Stimulated activated naive CD8-positive, alpha-beta T cell treated with anti-CD3 and anti-CD28 coated beads, Interleukin-15, Interleukin-2, amounts not matched to agents 100 ng/mL and 50 ng/mL, for 24 hours (primary cell): ENCODE measurements around the gene STK11IP.

Source experiments
- H3K27ac Mint-ChIP-seq: one replicate; pipeline ENCODE4 v1.8.0; 2021; ENCODE audit warnings: mild to moderate bottlenecking, mixed read lengths
- H3K27me3 Mint-ChIP-seq: one replicate; pipeline ENCODE4 v1.8.0; 2021; ENCODE audit warnings: mixed read lengths
- H3K36me3 Mint-ChIP-seq: one replicate; pipeline ENCODE4 v1.8.0; 2021; ENCODE audit warnings: low read depth, mixed read lengths
- H3K4me1 Mint-ChIP-seq: one replicate; pipeline ENCODE4 v1.8.0; 2021; ENCODE audit warnings: low read depth, mixed read lengths
- H3K4me3 Mint-ChIP-seq: one replicate; pipeline ENCODE4 v1.8.0; 2021; ENCODE audit warnings: mild to moderate bottlenecking, mixed read lengths
- H3K9me3 Mint-ChIP-seq: one replicate; pipeline ENCODE4 v1.8.0; 2021; ENCODE audit warnings: mixed read lengths

The STK11IP gene

DNA sequence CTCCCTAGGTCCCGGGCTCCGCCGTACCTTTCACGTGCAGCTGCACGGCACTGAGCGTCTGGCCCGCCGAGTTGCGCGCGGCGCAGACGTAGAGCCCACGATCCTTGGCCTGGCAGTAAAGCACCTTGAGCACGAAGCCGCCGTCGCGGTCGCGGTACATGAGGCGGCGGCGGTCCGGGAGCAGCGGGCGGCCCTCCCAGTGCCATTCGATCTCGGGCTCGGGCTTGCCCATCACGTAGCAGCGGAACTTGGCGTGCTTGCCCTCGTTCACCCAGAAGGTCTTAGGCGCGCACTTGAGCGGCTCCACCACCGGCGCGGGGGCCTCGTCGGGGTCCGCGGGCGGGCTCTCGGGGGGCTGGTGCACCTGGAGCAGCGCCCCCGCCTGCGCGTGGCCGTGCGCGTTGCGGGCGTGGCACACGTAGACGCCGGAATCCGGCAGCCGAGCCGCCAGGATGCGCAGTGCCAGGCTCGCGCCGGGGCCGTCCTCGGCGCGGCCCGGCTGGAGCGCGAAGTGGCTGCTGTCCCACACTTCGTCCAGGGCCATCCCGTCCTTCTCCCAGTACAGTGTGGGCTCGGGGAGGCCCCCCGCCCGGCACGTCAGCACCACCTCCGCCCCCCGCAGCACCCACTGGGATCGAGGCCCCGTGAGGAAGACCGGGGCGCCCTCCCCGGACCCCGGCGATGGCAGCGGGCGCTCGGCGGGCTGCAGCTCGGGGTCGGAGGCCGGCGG, 27.3 kb upstream of the STK11IP start:
- H3K27me3 Mint-ChIP-seq, result peaks cover 37% of the 10 kb centered on the region
- H3K9me3 Mint-ChIP-seq, result no peaks in the 10 kb centered on the region
- no peaks in the 10 kb centered on the region for H3K36me3 Mint-ChIP-seq
- no peaks in the 10 kb centered on the region for H3K4me1 Mint-ChIP-seq
- H3K27ac Mint-ChIP-seq, result no peak overlapping the region
- H3K4me3 Mint-ChIP-seq, result peak overlapping the region; percentile 55

DNA sequence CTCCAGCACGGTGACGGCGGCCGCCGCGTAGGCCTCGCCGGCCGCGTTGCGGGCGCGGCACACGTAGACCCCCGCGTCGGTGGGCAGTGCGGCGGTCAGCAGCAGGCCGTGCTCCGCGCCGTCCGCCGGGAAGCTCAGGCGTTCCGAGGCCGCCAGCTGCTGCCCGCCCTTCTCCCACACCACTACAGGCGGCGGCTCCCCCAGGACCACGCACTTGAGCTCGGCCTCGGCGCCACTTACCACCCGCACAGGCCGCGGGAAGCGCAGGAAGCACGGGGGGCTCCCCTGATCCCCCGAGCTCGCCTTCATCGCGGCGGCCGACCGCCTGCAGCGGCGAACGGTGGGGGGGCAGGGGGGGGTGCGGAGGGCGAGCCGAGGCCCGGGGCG, 26.7 kb upstream of the STK11IP start:
- Mint-ChIP-seq H3K27me3 (peaks cover 43% of the 10 kb centered on the region), H3K9me3 (no peaks in the 10 kb centered on the region), H3K4me1 (no peaks in the 10 kb centered on the region), H3K36me3 (no peaks in the 10 kb centered on the region), H3K4me3 (no peak overlapping the region), H3K27ac (no peak overlapping the region)

DNA sequence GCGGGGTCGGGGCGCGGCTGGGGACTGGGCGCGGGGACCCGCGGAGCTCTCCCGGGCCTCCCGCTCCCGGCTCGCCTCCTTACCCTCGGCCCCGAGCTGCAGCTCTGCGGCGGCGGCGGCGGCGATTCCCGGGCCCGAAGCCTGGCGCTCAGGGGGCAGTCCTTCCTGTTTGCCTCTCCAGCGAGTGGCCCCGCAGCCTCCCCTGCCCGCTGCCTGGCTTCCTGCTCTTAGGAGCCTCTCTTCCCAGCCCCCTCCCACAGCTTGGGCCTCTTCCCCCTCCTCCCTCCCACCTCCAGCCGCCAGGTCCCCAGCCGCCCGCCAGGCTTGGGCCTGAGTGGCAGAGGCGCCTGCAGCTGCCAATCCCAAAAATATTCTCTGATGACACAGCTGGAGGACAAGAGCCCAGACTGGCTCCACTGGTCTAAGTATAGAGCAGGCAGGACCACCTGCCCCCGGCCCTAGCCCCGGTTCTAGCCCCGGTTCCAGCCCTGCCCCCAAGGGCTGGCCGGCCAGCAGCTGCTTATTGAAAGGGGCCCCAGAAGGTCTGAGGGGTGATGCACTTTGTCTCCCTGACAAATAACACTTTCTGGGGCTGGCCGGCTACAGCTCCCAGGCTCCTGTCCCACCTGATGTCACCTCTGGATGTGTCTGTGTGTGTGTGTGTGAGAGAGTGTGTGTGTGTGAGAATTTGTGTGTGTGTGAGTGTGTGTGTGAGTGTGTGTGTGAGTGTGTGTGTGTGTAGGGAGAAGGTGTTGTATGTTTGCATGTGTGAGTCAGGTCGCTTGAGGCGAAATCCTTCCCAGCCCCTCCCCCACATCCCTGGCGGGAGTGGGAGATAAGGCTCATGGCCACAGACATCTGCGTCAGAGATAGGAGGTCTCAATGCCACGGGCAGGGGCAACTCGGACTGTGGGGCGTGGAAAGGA, 26.1 kb upstream of the STK11IP start, which contains the start of gene OBSL1:
OBSL1 (minus strand) TSS at position 229 of the 926 bp plus-strand sequence. CDS start 307 bp downstream, outside the sequence.
- Mint-ChIP-seq H3K4me3 (peak within 1 kb of the TSS; percentile 26), H3K4me1 (no peaks in the 10 kb centered on the region), H3K27me3 (peaks cover 45% of the 10 kb centered on the region), H3K27ac (no peak within 1 kb of the TSS), H3K9me3 (no peaks in the 10 kb centered on the region), H3K36me3 (no peaks in the 10 kb centered on the region)

DNA sequence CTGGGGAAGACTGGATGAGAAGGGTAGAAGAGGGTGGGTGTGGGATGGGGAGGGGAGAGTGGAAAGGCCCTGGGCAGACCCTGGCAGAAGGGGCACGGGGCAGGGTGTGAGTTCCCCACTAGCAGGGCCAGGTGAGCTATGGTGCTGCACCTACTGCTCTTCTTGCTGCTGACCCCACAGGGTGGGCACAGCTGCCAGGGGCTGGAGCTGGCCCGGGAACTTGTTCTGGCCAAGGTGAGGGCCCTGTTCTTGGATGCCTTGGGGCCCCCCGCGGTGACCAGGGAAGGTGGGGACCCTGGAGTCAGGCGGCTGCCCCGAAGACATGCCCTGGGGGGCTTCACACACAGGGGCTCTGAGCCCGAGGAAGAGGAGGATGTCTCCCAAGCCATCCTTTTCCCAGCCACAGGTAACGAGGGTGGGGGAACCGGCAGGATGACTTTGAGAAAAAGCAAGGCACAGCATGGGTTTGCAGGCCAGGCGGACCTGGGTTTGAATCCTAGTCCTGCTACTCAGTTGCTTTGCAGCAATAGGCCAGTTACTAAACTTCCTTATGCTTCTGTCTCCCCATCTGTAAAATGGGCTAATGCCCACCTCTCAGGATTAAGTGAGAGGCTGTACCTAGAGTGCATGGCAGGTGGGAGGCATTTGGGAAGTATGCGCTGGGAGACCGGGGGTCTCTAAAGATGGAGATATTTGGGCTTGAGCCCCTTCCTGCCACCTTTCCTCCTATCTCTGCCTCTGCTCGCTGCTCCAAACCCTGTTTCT, 25.2 kb upstream of the STK11IP start, which contains the start of gene INHA:
INHA (plus strand) TSS at position 74 of the 765 bp plus-strand sequence; CDS start at position 139, 65 bp downstream.
- peak within 1 kb of the TSS; percentile 26 for H3K4me3 Mint-ChIP-seq
- H3K4me1 Mint-ChIP-seq, result no peaks in the 10 kb centered on the region
- H3K9me3 Mint-ChIP-seq, result no peaks in the 10 kb centered on the region
- H3K36me3 Mint-ChIP-seq, result no peaks in the 10 kb centered on the region
- no peak within 1 kb of the TSS for H3K27ac Mint-ChIP-seq
- H3K27me3 Mint-ChIP-seq, result peaks cover 45% of the 10 kb centered on the region

DNA sequence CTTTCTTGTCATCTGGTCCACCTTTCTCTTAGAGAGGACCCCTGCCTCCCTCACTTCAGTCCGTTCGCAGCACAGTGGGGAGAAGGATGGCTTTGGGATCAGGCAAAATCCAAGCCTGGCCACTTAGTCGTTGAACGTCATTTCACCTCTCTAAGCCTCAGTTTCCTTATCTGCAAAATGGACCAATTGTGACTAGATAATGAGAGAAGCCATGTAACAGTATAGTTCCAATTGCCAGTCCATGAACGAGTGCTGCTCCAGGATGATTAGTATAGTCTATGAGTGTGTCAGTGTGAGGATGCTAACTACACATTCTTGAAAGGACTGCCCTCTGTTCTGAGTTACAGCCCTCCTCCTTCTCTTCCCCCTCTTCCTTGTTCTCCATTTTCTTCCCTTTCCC, 24.5 kb upstream of the STK11IP start:
- no peak overlapping the region for H3K27ac Mint-ChIP-seq
- H3K9me3 Mint-ChIP-seq, result no peaks in the 10 kb centered on the region
- peaks cover 43% of the 10 kb centered on the region for H3K27me3 Mint-ChIP-seq
- H3K4me3 Mint-ChIP-seq, result no peak overlapping the region
- H3K4me1 Mint-ChIP-seq, result no peaks in the 10 kb centered on the region
- no peaks in the 10 kb centered on the region for H3K36me3 Mint-ChIP-seq

DNA sequence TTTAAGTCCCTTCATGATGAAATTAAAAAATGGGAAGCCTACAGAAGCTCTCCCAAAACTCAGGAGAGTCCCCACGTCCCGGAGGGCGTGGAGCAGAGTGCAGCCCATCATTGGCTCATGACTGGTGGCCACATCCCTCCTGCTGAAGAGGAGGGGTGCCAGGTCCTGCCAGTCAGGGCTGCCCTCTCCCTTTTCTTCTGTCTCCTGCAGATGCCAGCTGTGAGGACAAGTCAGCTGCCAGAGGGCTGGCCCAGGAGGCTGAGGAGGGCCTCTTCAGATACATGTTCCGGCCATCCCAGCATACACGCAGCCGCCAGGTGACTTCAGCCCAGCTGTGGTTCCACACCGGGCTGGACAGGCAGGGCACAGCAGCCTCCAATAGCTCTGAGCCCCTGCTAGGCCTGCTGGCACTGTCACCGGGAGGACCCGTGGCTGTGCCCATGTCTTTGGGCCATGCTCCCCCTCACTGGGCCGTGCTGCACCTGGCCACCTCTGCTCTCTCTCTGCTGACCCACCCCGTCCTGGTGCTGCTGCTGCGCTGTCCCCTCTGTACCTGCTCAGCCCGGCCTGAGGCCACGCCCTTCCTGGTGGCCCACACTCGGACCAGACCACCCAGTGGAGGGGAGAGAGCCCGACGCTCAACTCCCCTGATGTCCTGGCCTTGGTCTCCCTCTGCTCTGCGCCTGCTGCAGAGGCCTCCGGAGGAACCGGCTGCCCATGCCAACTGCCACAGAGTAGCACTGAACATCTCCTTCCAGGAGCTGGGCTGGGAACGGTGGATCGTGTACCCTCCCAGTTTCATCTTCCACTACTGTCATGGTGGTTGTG, 23.0 kb upstream of the STK11IP start:
- H3K4me3 Mint-ChIP-seq, result no peak overlapping the region
- H3K9me3 Mint-ChIP-seq, result no peaks in the 10 kb centered on the region
- H3K27me3 Mint-ChIP-seq, result peaks cover 37% of the 10 kb centered on the region
- no peaks in the 10 kb centered on the region for H3K36me3 Mint-ChIP-seq
- H3K4me1 Mint-ChIP-seq, result no peaks in the 10 kb centered on the region
- no peak overlapping the region for H3K27ac Mint-ChIP-seq

DNA sequence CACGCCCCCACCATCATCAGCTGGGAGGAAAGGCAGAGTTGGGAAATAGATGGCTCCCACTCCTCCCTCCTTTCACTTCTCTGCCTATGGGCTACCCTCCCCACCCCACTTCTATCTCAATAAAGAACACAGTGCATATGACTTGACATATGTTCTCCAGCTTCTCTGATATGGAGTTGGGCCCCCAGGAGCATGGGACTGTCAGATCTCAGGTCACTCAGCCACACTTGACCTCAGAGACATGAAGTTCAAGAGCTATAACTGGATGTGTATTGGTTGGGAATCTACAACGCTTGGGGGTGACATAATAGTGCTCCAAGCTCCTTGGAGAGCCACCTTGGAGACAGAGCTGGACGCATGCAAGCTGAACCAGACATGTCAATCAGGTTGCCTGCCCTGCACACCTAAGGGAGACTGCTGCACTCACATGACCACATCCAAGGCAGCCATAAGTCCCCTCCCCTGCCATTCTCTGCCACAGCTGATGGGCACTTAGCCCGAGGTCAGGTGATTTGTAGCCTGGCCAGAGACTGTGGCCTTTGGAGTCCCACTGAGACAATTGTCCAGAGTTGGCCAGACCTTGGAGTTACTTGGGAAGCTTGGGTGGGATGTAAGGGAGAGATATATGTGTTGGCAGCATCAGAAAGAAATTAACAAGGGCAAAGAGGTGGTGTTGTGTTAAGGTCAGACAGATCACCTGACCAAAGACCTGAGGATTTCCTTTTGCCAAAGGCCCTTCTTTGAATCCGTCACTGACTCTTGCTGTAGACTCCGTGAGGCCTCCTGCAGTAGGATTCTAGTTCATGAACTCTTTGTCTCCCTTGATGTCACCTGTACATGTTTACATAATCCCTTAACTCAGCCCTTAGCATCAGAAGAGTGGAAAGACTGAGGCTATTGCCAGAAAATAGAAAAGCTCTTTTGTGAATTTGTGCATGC, 21.8 kb upstream of the STK11IP start:
- no peak overlapping the region for H3K27ac Mint-ChIP-seq
- no peaks in the 10 kb centered on the region for H3K36me3 Mint-ChIP-seq
- H3K4me3 Mint-ChIP-seq, result no peak overlapping the region
- H3K27me3 Mint-ChIP-seq, result peaks cover 32% of the 10 kb centered on the region
- H3K4me1 Mint-ChIP-seq, result no peaks in the 10 kb centered on the region
- no peaks in the 10 kb centered on the region for H3K9me3 Mint-ChIP-seq

DNA sequence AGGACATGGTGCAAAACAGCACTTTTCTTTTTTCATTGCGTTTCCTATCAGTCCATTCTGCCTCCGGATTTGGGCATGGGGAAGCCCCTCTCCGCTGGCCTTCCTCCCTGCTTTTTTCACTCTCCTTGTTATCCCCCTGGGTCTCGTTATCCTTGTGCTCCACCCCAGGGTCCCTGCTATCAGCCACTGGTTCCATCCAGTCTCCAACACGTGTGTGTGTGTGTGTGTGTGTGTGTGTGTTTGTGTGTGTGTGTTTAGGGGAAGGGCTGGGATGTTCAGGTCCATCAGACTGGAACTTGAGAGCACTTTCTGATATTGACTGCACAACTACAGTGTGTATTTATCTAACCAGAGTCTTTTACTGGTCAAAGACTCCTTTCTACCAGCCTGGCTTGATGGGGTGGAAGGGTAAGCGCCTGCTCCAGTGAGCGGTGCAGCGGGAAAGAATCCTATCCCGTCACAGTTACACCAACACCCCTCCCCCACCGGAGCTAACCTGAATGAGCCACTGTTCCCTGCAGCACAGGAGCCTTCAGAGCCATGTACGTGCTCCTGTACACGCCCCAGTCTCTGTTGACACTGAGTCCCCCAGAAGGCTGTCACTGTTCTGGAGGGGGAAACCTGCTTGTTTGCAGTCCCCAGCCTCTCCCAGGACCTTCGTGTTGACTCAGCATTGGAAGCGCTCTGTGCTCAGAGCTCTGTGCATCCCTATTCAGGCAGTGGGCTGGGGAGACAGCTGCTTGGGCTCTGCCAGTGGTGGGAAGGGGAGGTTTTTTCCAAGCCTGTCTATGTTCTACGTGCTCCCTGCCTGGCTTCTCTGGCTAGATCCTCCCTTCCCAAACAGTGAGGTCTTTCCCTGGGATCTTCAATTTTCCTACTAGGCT, 20.9 kb upstream of the STK11IP start:
- Mint-ChIP-seq H3K27ac (no peak overlapping the region), H3K4me1 (no peaks in the 10 kb centered on the region), H3K27me3 (peaks cover 30% of the 10 kb centered on the region), H3K36me3 (no peaks in the 10 kb centered on the region), H3K9me3 (no peaks in the 10 kb centered on the region), H3K4me3 (no peak overlapping the region)

DNA sequence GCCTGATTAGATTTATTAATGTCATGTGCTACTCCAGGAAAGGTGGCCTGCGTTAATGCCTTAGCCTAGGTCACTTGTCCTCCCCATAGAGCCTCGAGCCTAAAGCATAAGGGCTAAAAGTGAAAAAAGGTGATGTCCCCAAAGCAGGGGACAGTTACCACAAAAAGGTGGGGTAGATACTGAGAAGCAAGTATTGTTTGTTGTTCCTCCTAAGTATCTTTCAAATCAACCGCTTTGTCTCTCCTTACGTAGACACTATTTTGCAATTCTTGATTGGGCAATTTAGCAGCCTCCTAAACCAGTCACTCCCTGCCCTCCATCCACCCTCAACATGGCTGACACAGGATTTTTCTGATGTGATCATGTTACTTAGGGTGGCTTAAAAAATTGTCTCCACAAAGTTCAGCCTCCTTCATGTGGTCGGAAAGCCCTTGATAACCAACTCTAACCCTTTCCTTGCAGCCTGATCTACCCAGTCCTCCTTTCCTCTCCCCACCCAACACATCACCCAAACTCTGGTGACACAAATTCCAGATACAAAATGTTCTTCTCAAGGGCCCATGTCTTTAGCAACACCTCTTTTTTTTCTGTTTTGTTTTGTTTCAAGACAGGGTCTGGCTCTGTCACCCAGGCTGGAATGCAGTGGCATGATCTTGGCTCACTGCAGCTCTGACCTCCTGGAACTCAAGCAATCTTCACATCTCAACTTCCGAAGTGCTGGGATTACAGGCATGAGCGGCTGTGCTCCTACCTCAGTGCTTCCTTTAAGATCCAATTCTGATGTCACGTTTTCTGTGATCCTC, 18.6 kb upstream of the STK11IP start:
- no peaks in the 10 kb centered on the region for H3K9me3 Mint-ChIP-seq
- H3K4me3 Mint-ChIP-seq, result no peak overlapping the region
- peaks cover 19% of the 10 kb centered on the region for H3K27me3 Mint-ChIP-seq
- H3K27ac Mint-ChIP-seq, result no peak overlapping the region
- no peaks in the 10 kb centered on the region for H3K4me1 Mint-ChIP-seq
- no peaks in the 10 kb centered on the region for H3K36me3 Mint-ChIP-seq

DNA sequence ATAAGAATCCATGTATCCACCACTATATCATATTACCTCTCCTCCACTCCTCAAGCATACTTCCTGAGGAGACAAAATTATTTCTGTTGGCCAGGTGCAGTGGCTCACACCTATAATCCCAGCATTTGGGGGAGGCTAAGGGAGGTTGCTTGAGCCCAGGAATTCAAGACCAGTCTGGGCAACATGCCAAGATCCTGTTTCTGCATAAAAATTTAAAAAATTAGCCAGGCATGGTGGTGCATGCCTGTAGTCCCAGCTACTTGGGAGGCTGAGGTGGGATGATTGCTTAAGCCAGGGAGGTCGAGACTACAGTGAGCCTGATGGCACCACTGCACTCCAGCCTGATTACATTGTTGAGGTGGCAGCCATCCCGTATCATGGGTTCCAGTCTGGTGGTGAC, 16.3 kb upstream of the STK11IP start:
- H3K4me1 Mint-ChIP-seq, result no peaks in the 10 kb centered on the region
- H3K36me3 Mint-ChIP-seq, result no peaks in the 10 kb centered on the region
- no peak overlapping the region for H3K4me3 Mint-ChIP-seq
- no peaks in the 10 kb centered on the region for H3K9me3 Mint-ChIP-seq
- H3K27ac Mint-ChIP-seq, result no peak overlapping the region
- H3K27me3 Mint-ChIP-seq, result peaks cover 11% of the 10 kb centered on the region

DNA sequence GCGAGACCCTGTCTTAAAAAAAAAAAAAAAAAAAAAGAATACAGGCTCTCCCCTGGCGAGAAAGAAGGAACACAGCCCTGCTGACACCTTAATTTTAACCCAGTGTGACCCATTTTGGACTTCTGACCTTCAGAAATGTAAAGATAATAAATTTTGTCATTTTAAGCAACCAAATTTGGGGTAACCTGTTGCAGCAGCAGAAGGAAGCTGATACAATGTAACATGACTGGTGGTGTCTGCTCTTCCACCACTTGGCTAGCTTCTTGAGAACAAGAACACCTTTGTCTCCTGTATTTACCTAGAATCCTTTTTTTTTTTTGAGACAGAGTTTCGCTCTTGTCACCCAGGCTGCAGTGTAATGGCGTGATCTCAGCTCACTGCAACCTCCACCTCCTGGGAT, 6.6 kb upstream of the STK11IP start:
- H3K4me1 Mint-ChIP-seq, result no peaks in the 10 kb centered on the region
- H3K9me3 Mint-ChIP-seq, result no peaks in the 10 kb centered on the region
- H3K27ac Mint-ChIP-seq, result no peak overlapping the region
- no peak overlapping the region for H3K4me3 Mint-ChIP-seq
- no peaks in the 10 kb centered on the region for H3K36me3 Mint-ChIP-seq
- peaks cover 4% of the 10 kb centered on the region for H3K27me3 Mint-ChIP-seq

DNA sequence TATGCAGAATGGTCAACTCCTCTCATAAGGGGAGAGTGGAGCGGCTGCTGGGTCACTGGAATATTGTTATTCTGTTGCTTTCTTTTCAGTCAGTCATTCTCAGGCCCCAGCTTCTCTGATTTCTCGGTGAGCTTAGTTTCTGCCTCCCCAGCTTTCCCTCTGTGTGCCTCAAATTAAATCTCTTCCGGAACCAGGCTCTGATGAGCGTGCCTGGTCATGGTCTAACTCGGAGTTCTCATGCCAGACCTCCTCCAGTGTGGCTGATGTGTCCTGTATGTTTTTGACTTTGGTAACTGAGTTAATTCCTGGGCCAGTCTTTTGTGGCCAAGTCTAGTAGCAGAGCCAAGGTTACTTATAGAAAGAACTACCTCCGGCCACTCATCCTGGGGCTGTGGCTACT, 4.9 kb upstream of the STK11IP start:
- H3K4me1 Mint-ChIP-seq, result peaks cover 9% of the 10 kb centered on the region
- H3K4me3 Mint-ChIP-seq, result no peak overlapping the region
- H3K36me3 Mint-ChIP-seq, result no peaks in the 10 kb centered on the region
- H3K9me3 Mint-ChIP-seq, result no peaks in the 10 kb centered on the region
- peaks cover 4% of the 10 kb centered on the region for H3K27me3 Mint-ChIP-seq
- H3K27ac Mint-ChIP-seq, result no peak overlapping the region
